ENCODE measurements around the gene CPEB3. TPM values are rescaled to one million over a fixed set of nuclear protein-coding genes. Genes with fewer than 3 reads are reported as not detected.
A peak's percentile ranks its signal among the peaks of the same experiment; 100 is the strongest.
"Not testable (repeated sequence)": the region's sequence is repeated elsewhere in the genome, so short reads cannot be mapped to it uniquely, and the experiment has no call there.

Gene CPEB3
- 0.45 TPM for polyA plus RNA-seq (2013, experiment 1 of 2; ENCODE audit: insufficient read length)
- 0.37 TPM for polyA plus RNA-seq (2013, experiment 2 of 2; ENCODE audit: insufficient read length)

DNA sequence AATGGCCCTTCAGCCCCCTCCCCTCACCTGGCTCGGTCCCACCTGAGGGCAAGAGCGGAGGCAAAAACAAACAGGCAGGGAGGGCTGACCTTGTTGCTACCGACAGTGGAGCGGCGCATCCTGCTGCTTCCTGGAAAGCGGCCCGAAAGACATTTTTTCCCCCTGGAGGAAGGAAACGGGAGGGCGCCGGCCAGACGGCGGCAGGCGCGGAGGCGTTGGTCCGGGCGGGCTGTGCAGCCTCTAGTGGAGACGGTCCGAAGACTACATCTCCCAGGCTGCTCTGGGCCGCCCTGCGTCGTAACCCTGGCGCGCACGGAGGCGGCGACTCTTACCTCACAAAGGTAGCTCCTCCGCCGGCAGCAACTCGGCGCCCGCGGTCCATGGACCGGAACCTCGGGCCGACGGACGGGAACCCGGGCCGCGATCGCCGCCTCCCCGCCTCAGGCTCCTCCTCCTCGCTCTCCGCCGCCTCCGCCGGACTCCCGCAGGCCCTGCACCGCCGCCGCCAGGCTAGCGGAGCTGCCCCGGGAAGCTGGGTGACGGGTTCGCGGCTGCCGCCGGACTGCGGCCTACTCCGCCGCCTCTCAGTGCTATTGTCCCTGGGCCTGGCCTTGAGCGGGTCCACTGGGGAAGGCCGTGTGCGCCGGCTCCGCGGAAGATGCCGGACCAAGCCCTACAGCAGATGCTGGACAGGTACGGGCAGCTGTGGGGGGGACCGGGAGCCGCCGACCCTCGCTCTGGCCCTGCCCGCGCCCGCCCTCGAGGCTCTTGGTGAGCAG, at the start of gene CPEB3, which contains the start of gene MARCHF5:
TSS of gene CPEB3 (minus strand) at position 242 of the 779 bp plus-strand sequence. CDS start 50,728 bp downstream, outside the sequence.
TSS of gene MARCHF5 (plus strand) at position 331 of the 779 bp plus-strand sequence. CDS start at position 659, 328 bp downstream.
- DNase-seq, result peak; percentile 96

DNA sequence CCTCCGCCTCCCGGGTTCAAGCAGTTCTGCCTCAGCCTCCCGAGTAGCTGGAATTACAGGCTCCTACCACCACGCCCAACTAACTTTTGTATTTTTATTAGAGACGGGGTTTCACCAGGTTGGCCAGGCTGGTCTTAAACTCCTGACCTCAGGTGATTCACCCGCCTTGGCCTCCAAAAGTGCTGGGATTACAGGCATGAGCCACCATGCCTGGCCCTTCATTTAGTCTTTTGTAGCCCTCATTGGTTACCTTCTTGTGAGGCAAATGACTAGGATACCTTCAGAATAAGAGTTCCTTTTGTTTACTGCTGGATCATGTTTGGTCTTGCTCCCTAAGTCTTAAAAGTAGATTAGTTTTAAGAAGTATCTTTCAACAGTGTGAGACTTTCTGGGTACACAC, 39.0 kb upstream of the CPEB3 start:
- DNase-seq, result not testable (repeated sequence)

GRCh38 chr10:92328993-92329392, 38.1 kb upstream of the CPEB3 start:
- DNase-seq, result no peak

GRCh38 chr10:92327445-92328433, 36.9 kb upstream of the CPEB3 start:
- DNase-seq, result no peak

DNA sequence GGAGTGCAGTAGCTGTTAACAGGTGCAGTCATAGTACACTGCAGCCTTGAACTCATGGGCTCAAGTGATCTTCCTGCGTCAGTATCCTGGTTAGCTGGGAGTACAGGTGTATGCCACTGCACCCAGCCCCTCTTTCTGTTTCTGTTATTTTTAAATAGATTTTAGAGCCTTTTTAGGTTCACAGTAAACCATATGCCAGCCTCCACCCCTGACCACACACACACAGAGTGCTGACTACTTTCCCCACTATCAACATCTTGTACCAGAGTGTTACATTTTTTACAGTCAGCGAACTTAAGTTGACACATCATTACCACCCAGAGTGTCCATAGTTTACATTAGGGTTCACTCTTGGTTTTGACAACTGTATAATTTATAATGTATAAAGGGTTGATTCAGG, 32.2 kb upstream of the CPEB3 start:
- DNase-seq, result no peak

DNA sequence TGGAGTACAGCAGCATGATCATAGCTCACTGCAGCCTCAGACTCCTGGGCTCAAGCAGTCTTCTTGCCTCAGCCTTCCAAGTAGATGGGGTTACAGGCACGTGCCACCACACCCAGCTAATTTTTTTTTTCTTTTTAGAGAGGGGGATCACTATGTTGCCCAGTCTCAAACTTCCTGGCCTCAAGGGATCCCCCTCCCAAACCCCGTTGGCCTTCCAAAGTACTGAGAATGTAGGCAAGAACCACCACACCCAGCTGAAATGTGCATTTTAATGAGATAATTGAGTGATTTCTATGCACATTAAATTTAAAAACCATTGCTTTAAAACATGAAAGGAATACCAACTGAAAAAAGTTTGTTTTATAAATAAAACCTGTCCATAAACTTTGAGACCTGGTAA, 25.7 kb upstream of the CPEB3 start:
- DNase-seq, result no peak

- DNase-seq, result no peak
Observed at GRCh38 chr10:92313750-92314149, 22.9 kb upstream of the CPEB3 start.

DNA sequence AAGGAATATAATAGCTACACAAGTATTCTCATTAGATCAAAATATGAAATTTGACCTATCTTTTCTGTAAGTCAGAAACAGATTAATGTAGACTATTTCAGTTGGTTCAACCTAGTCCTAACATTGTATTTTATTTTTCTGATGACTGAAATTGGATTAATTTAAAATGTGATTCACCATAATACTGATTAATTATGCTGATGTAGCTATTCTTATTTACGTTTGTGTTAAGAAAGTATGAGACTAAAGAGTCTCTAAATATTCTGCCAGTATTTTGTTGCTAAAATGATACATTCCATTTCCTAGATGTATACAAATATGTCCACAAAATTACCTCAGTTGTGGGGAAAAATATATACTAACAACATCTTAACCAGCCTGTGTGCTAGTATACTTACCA, 18.4 kb upstream of the CPEB3 start:
- DNase-seq, result no peak

GRCh38 chr10:92305133-92306072, 14.5 kb upstream of the CPEB3 start:
- no peak for DNase-seq

DNA sequence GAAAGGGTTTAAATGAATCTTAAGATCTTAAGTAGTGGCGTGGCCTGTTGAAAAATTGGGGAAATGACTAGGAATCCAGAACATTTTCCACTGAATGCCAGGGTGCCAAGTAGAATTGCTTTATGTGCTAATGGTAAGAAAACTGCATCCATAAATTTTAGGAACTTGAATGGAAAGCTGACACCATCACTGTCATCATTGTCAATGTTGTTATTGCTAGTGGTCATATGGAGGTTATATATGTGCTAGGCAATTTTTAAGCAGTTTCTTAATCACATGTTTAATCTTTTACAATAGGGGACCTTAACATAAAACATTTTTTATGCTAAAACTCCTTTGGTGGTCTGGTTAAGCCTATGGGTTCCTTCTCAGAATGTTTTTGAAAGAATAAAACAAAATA, 13.2 kb upstream of the CPEB3 start:
- DNase-seq, result no peak

- no peak for DNase-seq
Observed at GRCh38 chr10:92303096-92303495, 12.2 kb upstream of the CPEB3 start.

GRCh38 chr10:92298487-92298886, 7.6 kb upstream of the CPEB3 start:
- no peak for DNase-seq

DNA sequence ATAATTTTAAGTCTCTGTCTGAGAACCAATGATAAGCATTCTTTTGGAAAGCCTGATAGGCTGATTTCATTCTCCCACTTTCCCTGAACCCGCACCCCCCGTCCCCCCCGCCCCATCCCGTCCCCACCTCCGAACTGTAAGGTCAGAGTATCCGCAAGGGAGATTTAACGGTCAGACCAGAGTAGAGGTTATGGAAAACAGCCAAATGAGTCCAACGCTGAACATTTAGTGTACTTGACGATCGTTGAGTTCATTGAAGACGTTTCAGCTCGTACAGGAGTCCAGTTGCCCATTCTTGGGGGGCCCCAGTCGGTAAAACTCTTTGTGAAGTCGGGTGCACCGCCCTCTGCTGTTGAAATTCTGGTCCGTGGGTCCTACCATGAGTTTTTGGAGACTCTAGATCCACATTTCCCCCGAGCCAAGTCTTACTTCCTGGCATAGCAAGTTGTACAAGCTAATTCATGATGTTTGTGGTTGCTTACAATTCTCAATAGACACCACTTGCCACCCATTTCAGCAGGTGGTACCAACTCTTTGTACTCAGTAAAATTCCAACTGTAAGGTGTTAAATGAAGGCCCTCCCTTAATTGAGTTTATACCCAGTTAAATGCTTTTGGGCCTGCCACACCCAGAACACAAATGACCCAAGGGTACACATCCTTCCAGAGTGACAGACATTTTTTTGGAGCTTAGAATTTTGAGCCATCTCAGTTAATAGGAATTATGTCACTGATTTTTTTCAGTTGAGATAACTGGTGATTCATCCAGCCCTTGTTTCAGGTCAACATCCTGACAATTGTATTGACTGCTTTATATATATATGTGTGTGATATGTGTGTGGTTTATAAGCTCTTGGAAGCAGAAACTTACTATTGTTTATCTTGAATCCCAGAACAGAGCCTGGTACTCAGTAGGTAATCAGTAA, 1.3 kb upstream of the CPEB3 start:
- peak; percentile 69 for DNase-seq

DNA sequence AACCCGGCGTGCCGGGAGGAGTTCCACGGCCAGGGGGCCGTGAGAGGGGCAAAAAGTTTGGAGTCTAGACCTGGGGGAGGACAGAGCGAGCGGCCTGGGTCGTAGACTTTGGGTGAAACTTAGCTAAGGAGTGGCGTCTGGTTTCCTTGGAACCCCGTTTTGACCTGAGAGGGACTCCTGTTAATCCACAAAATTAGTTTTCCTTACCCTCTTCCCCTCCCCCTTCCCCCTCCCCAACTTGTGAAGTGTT, 663 bp upstream of the CPEB3 start:
- no peak for DNase-seq

- DNase-seq, result peak; percentile 44
Observed at GRCh38 chr10:92290076-92290836, 622 bp downstream of the CPEB3 start.

GRCh38 chr10:92284112-92284704, 6.7 kb downstream of the CPEB3 start:
- no peak for DNase-seq

- peak; percentile 10 for DNase-seq
Observed at GRCh38 chr10:92278996-92279696, 11.7 kb downstream of the CPEB3 start.

DNA sequence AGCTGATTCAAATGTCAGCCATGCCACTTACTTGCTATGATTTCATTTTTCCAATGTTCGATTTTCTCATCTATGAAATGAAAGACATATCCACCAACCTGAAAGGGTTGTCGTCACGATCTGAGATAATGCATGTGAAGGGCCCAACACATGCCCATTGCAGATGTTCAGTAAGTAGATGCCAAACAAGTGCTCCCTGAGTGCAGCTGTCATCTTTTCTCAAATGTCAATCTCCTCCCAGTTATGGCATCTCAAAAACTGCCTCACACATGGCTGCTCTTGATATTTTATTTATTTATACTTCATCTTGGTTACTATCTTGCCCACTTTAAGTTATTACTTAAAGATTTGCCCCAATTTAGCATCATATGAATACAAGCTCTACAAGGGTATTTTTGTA, 16.8 kb downstream of the CPEB3 start:
- DNase-seq, result no peak

- DNase-seq, result no peak
Observed at GRCh38 chr10:92268748-92269147, 22.1 kb downstream of the CPEB3 start.
